ENCODE results near the gene TCERG1. TPM values are rescaled to one million over a fixed set of nuclear protein-coding genes. Genes with fewer than 3 reads are reported as not detected.

Gene TCERG1
- polyA plus RNA-seq, 3 donors: 11.6 to 37.3 (median 18.0) TPM

GRCh38 chr5:146475190-146475780, 28.2 kb downstream of the TCERG1 start:
- Mint-ChIP-seq H3K9me3 (peaks cover 0 to 3% (median 0%) of the 10 kb centered on the region in 7 donors), H3K4me1 (peaks cover 12% of the 10 kb centered on the region), H3K4me3 (no peak overlapping the region), H3K27ac (peak overlapping the region in 1 of 7 donors; percentile 0), H3K36me3 (peaks cover 57 to 78% of the 10 kb centered on the region in 2 donors), H3K27me3 (ENCODE audit: low read depth in 3 of 3) (no peaks in the 10 kb centered on the region)
- peaks cover 11% of the 10 kb centered on the region for H4K20me1 ChIP-seq (ENCODE audit: insufficient read depth, low read length)
- H2AFZ ChIP-seq (ENCODE audit: insufficient read depth, low read depth, low read length, poor library complexity, severe bottlenecking): no peak overlapping the region
- no CpG with 5 or more reads among the region's 4 CpGs for WGBS (ENCODE audit: insufficient coverage)
- H3K4me2 ChIP-seq (replicated peaks; ENCODE audit: extremely low read depth, low read length, poor library complexity, severe bottlenecking): no peak overlapping the region
- no peaks in the 10 kb centered on the region for H3K9me3 ChIP-seq (replicated peaks in 1 of 2; ENCODE audit: control insufficient read depth in 1 of 2, insufficient read depth in 1 of 2, low read length in 2 of 2)
- H3K36me3 ChIP-seq (replicated peaks in 1 of 2; ENCODE audit: control insufficient read depth in 1 of 2, insufficient read depth in 2 of 2, low read length in 2 of 2): peaks cover 55 to 90% of the 10 kb centered on the region in 2 donors
- no peak for DNase-seq
- TF ChIP-seq CTCF (IDR thresholded peaks at IDR 0.05): no peak
- no peak overlapping the region for H3K9ac ChIP-seq (ENCODE audit: insufficient read depth, low read length, poor library complexity, severe bottlenecking)
- H3K4me3 ChIP-seq (replicated peaks in 1 of 3; ENCODE audit: low read depth in 2 of 3, low read length in 3 of 3): no peak overlapping the region
- H3K79me2 ChIP-seq (ENCODE audit: insufficient read depth, low read length): peaks cover 13% of the 10 kb centered on the region
- H3K27ac ChIP-seq (ENCODE audit: low read depth in 1 of 2, low read length in 2 of 2): peak overlapping the region in 1 of 2 donors; percentile 47
- intact Hi-C loops (cut with micrococcal nuclease): loop anchor here in 1 of 2 donors (10.0 kb wide), 1 partner anchor 210 kb away; no protein-coding TSS in a partner anchor
- peaks cover 15 to 17% of the 10 kb centered on the region in 2 donors for H3K4me1 ChIP-seq (ENCODE audit: control insufficient read depth in 1 of 2, insufficient read depth in 2 of 2, low read length in 2 of 2)
- H3K27me3 ChIP-seq (ENCODE audit: control insufficient read depth in 2 of 2, insufficient read depth in 2 of 2, low read length in 2 of 2): no peaks in the 10 kb centered on the region

GRCh38 chr5:146475906-146476305, 28.8 kb downstream of the TCERG1 start:
- peaks cover 0 to 3% (median 0%) of the 10 kb centered on the region in 7 donors for H3K9me3 Mint-ChIP-seq
- H3K4me3 ChIP-seq (replicated peaks in 1 of 3; ENCODE audit: low read depth in 2 of 3, low read length in 3 of 3): no peak overlapping the region
- DNase-seq: no peak
- H3K27me3 Mint-ChIP-seq (ENCODE audit: low read depth in 3 of 3): no peaks in the 10 kb centered on the region
- no peak overlapping the region for H3K4me2 ChIP-seq (replicated peaks; ENCODE audit: extremely low read depth, low read length, poor library complexity, severe bottlenecking)
- peaks cover 12% of the 10 kb centered on the region for H3K4me1 Mint-ChIP-seq
- no peaks in the 10 kb centered on the region for H3K27me3 ChIP-seq (ENCODE audit: control insufficient read depth in 2 of 2, insufficient read depth in 2 of 2, low read length in 2 of 2)
- H4K20me1 ChIP-seq (ENCODE audit: insufficient read depth, low read length): peaks cover 11% of the 10 kb centered on the region
- no peaks in the 10 kb centered on the region for H3K9me3 ChIP-seq (replicated peaks in 1 of 2; ENCODE audit: control insufficient read depth in 1 of 2, insufficient read depth in 1 of 2, low read length in 2 of 2)
- peaks cover 13% of the 10 kb centered on the region for H3K79me2 ChIP-seq (ENCODE audit: insufficient read depth, low read length)
- intact Hi-C loops (cut with micrococcal nuclease): loop anchor here in 1 of 2 donors (10.0 kb wide), 1 partner anchor 211 kb away; no protein-coding TSS in a partner anchor
- TF ChIP-seq CTCF (IDR thresholded peaks at IDR 0.05): no peak
- peaks cover 15 to 17% of the 10 kb centered on the region in 2 donors for H3K4me1 ChIP-seq (ENCODE audit: control insufficient read depth in 1 of 2, insufficient read depth in 2 of 2, low read length in 2 of 2)
- peaks cover 53 to 75% of the 10 kb centered on the region in 2 donors for H3K36me3 Mint-ChIP-seq
- no peak overlapping the region for H3K27ac Mint-ChIP-seq
- H2AFZ ChIP-seq (ENCODE audit: insufficient read depth, low read depth, low read length, poor library complexity, severe bottlenecking): no peak overlapping the region
- H3K36me3 ChIP-seq (replicated peaks in 1 of 2; ENCODE audit: control insufficient read depth in 1 of 2, insufficient read depth in 2 of 2, low read length in 2 of 2): peaks cover 55 to 90% of the 10 kb centered on the region in 2 donors
- H3K9ac ChIP-seq (ENCODE audit: insufficient read depth, low read length, poor library complexity, severe bottlenecking): no peak overlapping the region
- 100% methylated on average over 1 of the region's 1 CpG for WGBS (ENCODE audit: insufficient coverage)
- no peak overlapping the region for H3K27ac ChIP-seq (ENCODE audit: low read depth in 1 of 2, low read length in 2 of 2)
- no peak overlapping the region for H3K4me3 Mint-ChIP-seq

All from CD14-positive monocyte (primary cell).